M059J (cell line): Measurements from ENCODE around the gene IQSEC1. TPM values are rescaled to one million over a fixed set of nuclear protein-coding genes. Genes with fewer than 3 reads are reported as not detected.

Source experiments
- DNase-seq: peaks from one replicate; pipeline ENCODE4 v3.0.0-alpha.2; 2012; ENCODE audit warnings: low read depth
- total RNA-seq: library from RNA; depleted of rRNA; stranded (reverse); fragments of >200 nt; shearing (Covaris generic); gene quantifications from 2 replicates; pipeline ENCODE4 v1.2.3, GENCODE V29; 2014

Gene IQSEC1
- total RNA-seq, 1 experiment from 2014 or later = 7.4 TPM

DNA sequence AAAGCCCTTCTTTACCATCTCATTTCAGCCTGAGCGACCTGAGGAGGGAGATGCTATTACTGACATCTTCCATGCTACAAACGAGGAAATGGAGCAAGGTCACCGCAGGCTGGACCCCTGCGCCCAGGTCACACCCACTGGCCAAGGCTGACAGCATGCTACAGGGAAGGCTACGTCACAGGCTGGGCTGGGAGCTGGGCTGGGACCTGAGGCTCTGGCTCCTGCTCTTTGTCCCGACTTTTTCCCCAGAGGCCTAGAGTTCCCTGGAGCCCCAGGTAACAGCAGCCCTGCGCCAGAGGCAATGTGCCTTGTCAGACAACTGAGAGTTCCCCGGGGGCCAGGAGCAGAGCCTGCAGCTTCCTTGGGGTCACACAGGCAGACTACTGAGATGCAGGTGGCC is 87.2 kb downstream of the IQSEC1 start:
- no peak for DNase-seq

- DNase-seq = no peak
Observed at GRCh38 chr3:12985148-12985547, 88.1 kb downstream of the IQSEC1 start.

GRCh38 chr3:12984023-12984823 is 89.0 kb downstream of the IQSEC1 start:
- DNase-seq = peak; percentile 35

DNA sequence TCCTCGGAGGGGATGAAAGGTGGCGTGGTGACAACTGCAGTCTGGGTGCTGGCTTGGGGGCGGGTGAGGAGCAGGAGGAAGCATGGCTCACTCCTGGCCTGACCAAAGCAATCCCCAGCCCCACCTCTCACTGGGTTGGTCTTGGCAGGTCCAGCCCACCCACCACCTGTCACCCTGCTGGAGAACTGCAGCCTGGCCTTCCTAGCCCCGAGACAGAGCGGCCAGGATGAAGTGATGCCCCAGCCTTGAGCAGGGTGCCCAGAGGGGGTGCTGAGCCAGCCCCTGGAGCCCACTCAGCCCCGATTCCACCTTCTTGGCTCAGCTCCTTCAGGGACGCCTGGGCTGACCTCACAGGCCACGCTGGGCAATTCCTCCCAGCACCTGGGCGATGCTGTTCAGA is 89.9 kb downstream of the IQSEC1 start:
- DNase-seq = no peak

DNA sequence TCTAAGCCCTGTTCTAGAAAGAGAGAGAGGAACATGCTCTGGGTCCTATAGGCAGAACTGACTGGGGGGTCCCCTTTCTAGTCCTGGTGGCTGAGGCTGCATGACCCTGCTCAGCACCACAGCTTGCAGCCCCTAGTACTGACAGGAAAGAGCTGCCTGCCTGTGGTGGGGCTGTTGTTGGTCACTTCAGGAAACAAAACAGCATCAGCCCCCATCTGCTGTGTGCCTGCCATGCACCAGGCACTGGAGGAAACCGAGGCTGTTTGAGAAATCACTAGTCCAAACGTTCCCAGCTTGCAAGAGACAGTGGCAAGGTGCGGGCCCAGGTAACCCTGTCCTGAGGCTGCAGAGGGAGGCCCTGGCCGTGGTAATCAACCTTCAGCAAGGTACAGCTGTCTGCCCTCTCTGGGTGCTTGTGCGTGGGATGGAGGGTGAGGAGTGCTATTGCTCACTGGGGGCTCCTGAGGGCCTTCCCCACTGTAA is 90.6 kb downstream of the IQSEC1 start:
- DNase-seq = no peak

DNA sequence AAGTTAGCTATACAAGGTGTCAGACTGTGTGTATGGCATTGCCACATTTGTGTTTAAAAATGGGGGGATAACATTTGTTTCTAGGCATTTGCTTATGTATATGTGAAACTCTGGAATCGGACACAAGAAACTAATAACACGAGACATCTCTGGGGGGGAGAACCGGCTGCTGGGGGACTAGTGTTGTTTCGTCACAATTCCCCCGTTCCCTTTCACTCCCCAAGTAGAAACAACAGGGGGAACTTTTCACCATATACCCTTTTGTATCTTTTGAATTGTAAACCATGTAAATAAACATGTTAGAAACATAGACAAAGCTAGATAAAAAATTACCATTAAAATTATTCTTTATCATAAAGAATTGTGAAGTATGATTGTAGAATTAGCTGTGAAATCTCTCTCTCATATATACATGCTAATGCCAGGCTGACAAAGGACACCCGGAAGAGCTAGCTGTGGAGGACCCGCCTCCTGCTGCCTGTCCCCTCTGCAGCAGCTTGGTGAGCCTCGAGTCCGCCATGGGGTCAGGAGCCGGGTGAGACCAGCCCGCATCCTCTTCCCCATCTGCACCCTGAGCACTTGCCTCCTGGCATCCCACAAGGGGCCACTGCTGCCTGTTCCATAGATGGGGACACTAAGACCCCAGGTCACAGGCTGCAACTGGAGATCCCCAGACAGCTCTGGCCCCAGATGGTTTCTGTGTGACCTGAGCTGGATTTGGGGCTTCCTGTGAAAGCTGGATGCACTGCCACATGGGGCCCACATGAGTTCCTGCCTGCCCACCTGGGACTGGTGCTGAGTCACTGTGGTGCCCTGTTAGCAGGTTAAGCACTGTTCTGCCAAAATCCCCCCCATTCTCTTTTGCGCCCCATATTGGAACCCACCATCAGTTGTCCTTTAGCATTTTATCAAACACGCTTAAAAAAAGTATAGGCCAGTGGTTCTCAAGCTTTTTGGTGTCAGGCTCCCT is 91.6 kb downstream of the IQSEC1 start:
- no peak for DNase-seq

- no peak for DNase-seq
Observed at GRCh38 chr3:12980596-12981290, 92.5 kb downstream of the IQSEC1 start.

- no peak for DNase-seq
Observed at GRCh38 chr3:12979947-12980487, 93.2 kb downstream of the IQSEC1 start.

GRCh38 chr3:12979151-12979946 is 93.9 kb downstream of the IQSEC1 start:
- DNase-seq = no peak

- no peak for DNase-seq
Observed at GRCh38 chr3:12978682-12979081, 94.5 kb downstream of the IQSEC1 start.

DNA sequence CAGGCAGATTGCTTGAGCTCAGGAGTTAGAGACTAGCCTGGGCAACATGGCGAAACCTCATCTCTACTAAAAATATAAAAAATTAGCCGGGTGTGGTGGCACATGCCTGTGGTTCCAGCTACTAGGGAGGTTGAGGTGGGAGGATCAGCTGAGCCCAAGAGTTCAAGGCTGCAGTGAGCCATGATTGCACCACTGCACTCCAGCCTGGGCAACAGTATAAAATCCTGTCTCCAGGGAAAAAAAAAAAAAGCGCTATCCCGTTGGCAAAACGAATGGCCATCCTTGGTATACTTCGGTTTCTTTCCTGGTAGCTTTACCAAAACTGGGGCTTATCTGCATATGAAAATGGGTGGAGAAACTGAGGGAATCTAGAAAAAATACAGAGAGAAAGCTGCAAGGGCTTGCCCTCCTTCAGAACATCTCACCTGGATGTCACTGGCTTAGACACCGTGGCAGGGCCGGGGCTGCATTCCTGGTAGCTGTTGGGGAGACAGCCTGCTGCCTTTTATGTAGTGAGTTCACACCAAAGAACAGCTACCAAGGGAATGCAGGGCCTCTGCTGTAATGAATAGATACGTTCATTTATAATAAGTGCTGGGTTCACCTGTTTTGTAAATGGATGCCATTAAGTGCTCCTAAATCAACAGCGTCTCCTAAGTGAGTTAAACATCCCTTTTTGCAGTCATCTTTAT is 96.0 kb downstream of the IQSEC1 start:
- no peak for DNase-seq

DNA sequence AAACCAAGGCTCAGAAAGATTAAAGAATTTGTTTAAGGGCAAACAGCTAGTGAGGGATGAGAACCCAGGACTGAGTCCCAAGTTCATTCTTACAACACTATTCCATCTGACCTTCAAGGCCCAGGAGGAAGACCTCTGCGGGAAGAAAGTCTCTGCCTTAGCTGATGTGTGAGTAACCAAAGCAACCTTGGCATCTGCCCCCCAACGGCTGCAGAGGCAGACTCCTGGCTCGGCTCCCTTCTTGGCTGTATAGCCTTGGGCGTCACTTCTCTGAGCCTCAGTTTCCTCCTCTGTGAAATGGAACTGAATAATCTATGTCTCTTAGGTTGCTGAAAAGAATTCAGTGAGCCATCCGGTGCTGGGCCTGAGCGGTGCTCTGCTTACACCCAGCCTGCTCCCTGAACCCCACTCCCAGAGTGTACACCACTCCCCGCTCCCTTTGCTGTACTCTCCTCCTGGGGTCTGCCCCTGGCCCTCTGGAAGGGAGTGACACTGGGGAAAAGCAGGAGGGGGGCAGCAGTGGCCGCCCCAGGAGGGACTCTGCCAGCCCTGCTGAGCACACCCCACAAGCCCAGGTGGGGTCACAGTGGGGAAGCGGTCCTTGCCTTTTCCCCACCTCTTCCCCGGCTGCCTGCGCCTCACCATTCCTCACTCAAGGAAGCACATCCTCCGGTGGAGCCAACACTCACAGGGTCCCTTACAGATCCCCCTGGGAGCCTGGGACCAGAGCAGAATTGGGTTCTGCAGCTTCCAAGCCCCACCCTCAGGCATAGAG is 97.3 kb downstream of the IQSEC1 start:
- DNase-seq = no peak

- DNase-seq = no peak
Observed at GRCh38 chr3:12974819-12975218, 98.4 kb downstream of the IQSEC1 start.

DNA sequence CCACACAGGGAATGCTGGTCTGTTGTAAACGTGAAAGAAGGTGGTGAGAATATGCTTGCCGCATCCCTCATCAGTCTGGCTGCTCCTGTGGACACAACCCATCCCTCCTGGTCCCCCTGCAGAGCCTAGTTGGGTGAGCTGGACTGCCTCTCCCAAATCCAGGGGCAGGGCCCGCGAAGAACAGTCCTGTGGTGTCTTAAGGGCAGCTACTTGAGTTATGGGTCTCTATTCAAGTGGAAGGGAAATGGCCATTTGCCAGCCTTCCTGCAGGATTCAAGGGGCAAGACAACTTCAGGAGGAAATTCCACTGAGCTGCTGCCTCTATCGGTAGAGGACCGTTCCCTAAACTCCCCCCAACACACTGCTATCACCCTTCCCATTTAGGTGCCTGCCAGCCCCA is 98.9 kb downstream of the IQSEC1 start:
- DNase-seq = no peak

- no peak for DNase-seq
Observed at GRCh38 chr3:12973827-12974226, 99.4 kb downstream of the IQSEC1 start.

GRCh38 chr3:12972781-12973702 is 100.2 kb downstream of the IQSEC1 start:
- no peak for DNase-seq

DNA sequence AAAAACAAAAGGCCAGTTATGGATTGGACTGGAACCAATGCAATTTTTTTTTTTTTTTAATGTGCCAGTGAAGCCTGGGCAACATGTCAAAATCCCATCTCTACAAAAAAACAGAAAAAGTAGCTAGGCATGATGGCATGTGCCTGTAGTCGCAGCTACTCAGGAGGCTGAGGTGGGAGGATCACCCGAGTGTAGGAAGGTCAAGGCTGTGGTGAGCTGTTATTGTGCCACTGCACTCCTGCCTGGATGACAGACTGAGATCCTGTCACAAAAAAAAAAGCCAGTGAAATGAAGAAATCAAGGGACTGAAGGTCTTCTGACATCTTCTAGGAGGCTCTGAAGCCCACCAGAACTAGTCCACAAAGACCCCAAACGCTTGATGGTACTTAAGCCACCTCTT is 101.2 kb downstream of the IQSEC1 start:
- DNase-seq = no peak

DNA sequence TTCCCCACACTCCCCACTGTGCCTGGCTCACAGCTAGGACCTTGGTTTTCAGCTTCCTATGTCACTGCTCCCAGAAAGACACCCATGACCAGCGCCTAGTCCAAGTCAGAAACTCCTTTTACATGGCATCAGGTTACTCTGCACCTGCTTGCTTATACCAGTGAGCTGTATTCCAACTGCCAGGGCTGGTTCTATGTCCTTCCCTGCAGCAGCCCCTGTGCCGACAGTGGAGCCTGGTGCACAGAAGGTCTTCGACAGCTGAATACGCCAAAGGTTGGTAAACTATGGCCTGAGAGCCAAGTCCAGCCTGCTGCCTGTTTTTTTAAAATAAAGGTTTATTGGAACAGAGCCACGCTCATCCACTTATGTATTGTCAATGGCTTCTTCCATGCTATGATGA is 102.5 kb downstream of the IQSEC1 start:
- DNase-seq = no peak
